Panc1 (cell line): Measurements from ENCODE around the gene SEC61B. TPM values are rescaled to one million over a fixed set of nuclear protein-coding genes. Genes with fewer than 3 reads are reported as not detected.
A peak's percentile ranks its signal among the peaks of the same experiment; 100 is the strongest.

Experiments
- ATAC-seq: fragments of 200-7000 bp; cut with Tn5 transposase; 2 replicates; pipeline ENCODE4 v1.9.1; 2020; ENCODE audit warnings: mild to moderate bottlenecking, moderate library complexity
- BruUV-seq: library from RNA; stranded (reverse); fragments of 400-500 nt; replicated peaks from 2 replicates; lab custom pipeline; 2021; lab: Mats Ljungman, UMichigan
- CTCF ChIA-PET: fragments of 300-600 bp; sonication (Branson Sonifier 250); formaldehyde crosslinking; loops from one replicate; lab custom pipeline; 2022; ENCODE audit warnings: antibody characterized with exemption; lab: Charles Lee
- POLR2A ChIA-PET: fragments of 300-600 bp; sonication (Branson Sonifier 250); formaldehyde crosslinking; loops from one replicate; lab custom pipeline; 2022; ENCODE audit warnings: antibody characterized with exemption; lab: Charles Lee
- DNase-seq: peaks from one replicate; pipeline ENCODE4 v3.0.0-alpha.2; 2010; ENCODE audit warnings: low read depth, low spot score
- H3K27ac ChIP-seq: 2 replicates; pipeline ENCODE4 v1.5.1; 2011; ENCODE audit warnings: mild to moderate bottlenecking, low read length, inconsistent platforms
- H3K27me3 ChIP-seq: fragments of 200-500 bp; sonication (Bioruptor generic); 2 replicates; pipeline ENCODE4 v1.6.0; 2014; ENCODE audit warnings: low read length, inconsistent platforms; ENCODE audit not compliant: control insufficient read depth, insufficient read depth
- H3K36me3 ChIP-seq: fragments of 200-500 bp; sonication (Bioruptor generic); 2 replicates; pipeline ENCODE4 v1.5.1; 2014; ENCODE audit warnings: inconsistent platforms, mild to moderate bottlenecking, low read length, moderate library complexity; ENCODE audit not compliant: control insufficient read depth, insufficient read depth
- H3K4me1 ChIP-seq: 2 replicates; pipeline ENCODE4 v1.5.1; 2011; ENCODE audit warnings: inconsistent platforms, mild to moderate bottlenecking, low read length, moderate library complexity; ENCODE audit not compliant: control insufficient read depth, insufficient read depth
- H3K4me3 ChIP-seq, 2 experiments: 2 replicates each; pipeline ENCODE4 v1.5.1; 2011 to 2012; ENCODE audit warnings: low read depth in 2 of 2, low read length in 2 of 2, mild to moderate bottlenecking in 2 of 2, inconsistent platforms in 1 of 2, moderate library complexity in 1 of 2
- H3K9me3 ChIP-seq: fragments of 200-500 bp; sonication (Bioruptor generic); 2 replicates; pipeline ENCODE4 v1.5.1; 2014; ENCODE audit warnings: low read depth, mild to moderate bottlenecking, inconsistent platforms, low read length, moderate library complexity; ENCODE audit not compliant: control insufficient read depth, insufficient read depth
- CTCF ChIP-seq: fragments of 450-650 bp; IDR thresholded peaks from 2 replicates; pipeline ENCODE4 v1.5.1; 2017; ENCODE audit warnings: mild to moderate bottlenecking
- POLR2AphosphoS5 ChIP-seq: IDR thresholded peaks from 2 replicates; pipeline ENCODE4 v1.6.1; 2012; ENCODE audit warnings: mild to moderate bottlenecking, low read depth, low read length, moderate library complexity
- REST ChIP-seq, 2 experiments: IDR thresholded peaks; 2 replicates each; pipeline ENCODE4 v1.6.1; 2011 to 2012; ENCODE audit warnings: low read depth in 2 of 2, control low read depth in 1 of 2, low read length in 1 of 2, mild to moderate bottlenecking in 1 of 2, moderate library complexity in 1 of 2; ENCODE audit not compliant: insufficient read depth in 1 of 2
- SIN3A ChIP-seq: IDR thresholded peaks from 2 replicates; pipeline ENCODE4 v1.6.1; 2012; ENCODE audit warnings: low read depth, mild to moderate bottlenecking, low read length, moderate library complexity, borderline replicate concordance; ENCODE audit not compliant: insufficient read depth
- TCF7L2 ChIP-seq: IDR thresholded peaks from 2 replicates; pipeline ENCODE4 v1.6.1; 2011; ENCODE audit warnings: mild to moderate bottlenecking, low read depth, low read length, inconsistent platforms
- in situ Hi-C: cut with HindIII; loops from 2 replicates; pipeline ENCODE4 v1.10.0; 2016; ENCODE audit warnings: low sequenced_read_pairs, low pct_unique_long_range_greater_than_20kb
- intact Hi-C: fragments of 100-400 bp; cut with micrococcal nuclease; formaldehyde crosslinking; loops from one replicate; pipeline ENCODE4 v1.10.0; 2022; ENCODE audit not compliant: unreplicated experiment
- total RNA-seq: library from RNA; stranded (reverse); gene quantifications from one replicate; pipeline ENCODE4 v1.2.1, GENCODE V29; 2021; ENCODE audit not compliant: unreplicated experiment

The SEC61B gene
- total RNA-seq, 1 experiment from 2014 or later, result 90.4 TPM

DNA sequence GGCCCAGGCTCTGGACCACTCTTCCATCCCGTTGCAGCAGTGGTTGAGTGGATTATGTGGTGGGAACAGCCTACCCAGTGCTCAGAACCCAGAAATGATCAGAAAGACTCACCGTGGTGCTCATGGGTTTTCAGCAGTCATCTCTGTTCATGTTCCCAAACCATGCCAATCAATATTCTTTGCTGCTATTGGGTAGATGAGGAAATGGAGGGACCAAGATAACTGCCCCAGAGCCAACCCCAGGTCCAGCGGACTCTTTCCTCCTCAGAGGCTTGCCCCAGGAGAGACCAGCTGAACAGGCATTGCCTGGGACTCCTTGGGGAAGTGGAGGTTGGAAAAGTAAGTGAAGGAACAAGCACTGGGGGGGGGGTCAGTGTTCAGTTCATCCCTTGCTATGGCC lies 38.5 kb upstream of the SEC61B start:
- POLR2A ChIA-PET, result no interaction called here
- TF ChIP-seq CTCF (no peak), SIN3A (no peak), TCF7L2 (no peak), POLR2AphosphoS5 (no peak), REST (IDR thresholded peaks at IDR 0.05; ENCODE audit: insufficient read depth in 1 of 2, low read depth in 2 of 2, low read length in 1 of 2) (no peak)
- intact Hi-C loops (loop anchor here (10.0 kb wide), 1 partner anchor 621 kb away; no protein-coding TSS in a partner anchor), in situ Hi-C loops (no loop called here)
- Histone ChIP-seq H3K9me3 (no peaks in the 10 kb centered on the region), H3K27me3 (peaks cover 4% of the 10 kb centered on the region), H3K4me1 (no peaks in the 10 kb centered on the region), H3K36me3 (no peaks in the 10 kb centered on the region), H3K4me3 (no peak overlapping the region), H3K27ac (no peak overlapping the region)
- ATAC-seq (no peak), DNase-seq (no peak)
- CTCF ChIA-PET, result no interaction called here
- BruUV-seq, result no TSS peak

- no peak for TF ChIP-seq REST (IDR thresholded peaks at IDR 0.05; ENCODE audit: insufficient read depth in 1 of 2, low read depth in 2 of 2, low read length in 1 of 2)
- no peak for TF ChIP-seq TCF7L2
- no peak for TF ChIP-seq POLR2AphosphoS5
- TF ChIP-seq CTCF, result no peak
- no peak for TF ChIP-seq SIN3A
- in situ Hi-C loops, result no loop called here
- H3K27me3 ChIP-seq, result peaks cover 4% of the 10 kb centered on the region
- H3K36me3 ChIP-seq, result no peaks in the 10 kb centered on the region
- BruUV-seq, result no TSS peak
- ChIA-PET POLR2A (no interaction called here), CTCF (no interaction called here)
- ATAC-seq (0 out of 2 replicates have a peak, but pooled peaks have one; percentile 22), DNase-seq (no peak)
- no peak overlapping the region for H3K4me3 ChIP-seq
- no peak overlapping the region for H3K27ac ChIP-seq
- H3K4me1 ChIP-seq, result no peaks in the 10 kb centered on the region
- no peaks in the 10 kb centered on the region for H3K9me3 ChIP-seq
- intact Hi-C loops, result loop anchor here (10.0 kb wide), 1 partner anchor 621 kb away; no protein-coding TSS in a partner anchor
Measured at GRCh38 chr9:99184110-99184474, 38.0 kb upstream of the SEC61B start.
